Measurements from ENCODE around the gene HSPG2. TPM values are rescaled to one million over a fixed set of nuclear protein-coding genes. Genes with fewer than 3 reads are reported as not detected.
A peak's percentile ranks its signal among the peaks of the same experiment; 100 is the strongest.

The HSPG2 gene
- total and polyA plus RNA-seq, 9 of the 15 experiments (the other 6 are each of a cell fraction or from before 2014, with no cell fraction given): 0.14 to 160 (median 15.7) TPM

GRCh38 chr1:21904704-21905520 lies 32.2 kb downstream of the HSPG2 start (continued):
- TF ChIP-seq, protein P1, sequence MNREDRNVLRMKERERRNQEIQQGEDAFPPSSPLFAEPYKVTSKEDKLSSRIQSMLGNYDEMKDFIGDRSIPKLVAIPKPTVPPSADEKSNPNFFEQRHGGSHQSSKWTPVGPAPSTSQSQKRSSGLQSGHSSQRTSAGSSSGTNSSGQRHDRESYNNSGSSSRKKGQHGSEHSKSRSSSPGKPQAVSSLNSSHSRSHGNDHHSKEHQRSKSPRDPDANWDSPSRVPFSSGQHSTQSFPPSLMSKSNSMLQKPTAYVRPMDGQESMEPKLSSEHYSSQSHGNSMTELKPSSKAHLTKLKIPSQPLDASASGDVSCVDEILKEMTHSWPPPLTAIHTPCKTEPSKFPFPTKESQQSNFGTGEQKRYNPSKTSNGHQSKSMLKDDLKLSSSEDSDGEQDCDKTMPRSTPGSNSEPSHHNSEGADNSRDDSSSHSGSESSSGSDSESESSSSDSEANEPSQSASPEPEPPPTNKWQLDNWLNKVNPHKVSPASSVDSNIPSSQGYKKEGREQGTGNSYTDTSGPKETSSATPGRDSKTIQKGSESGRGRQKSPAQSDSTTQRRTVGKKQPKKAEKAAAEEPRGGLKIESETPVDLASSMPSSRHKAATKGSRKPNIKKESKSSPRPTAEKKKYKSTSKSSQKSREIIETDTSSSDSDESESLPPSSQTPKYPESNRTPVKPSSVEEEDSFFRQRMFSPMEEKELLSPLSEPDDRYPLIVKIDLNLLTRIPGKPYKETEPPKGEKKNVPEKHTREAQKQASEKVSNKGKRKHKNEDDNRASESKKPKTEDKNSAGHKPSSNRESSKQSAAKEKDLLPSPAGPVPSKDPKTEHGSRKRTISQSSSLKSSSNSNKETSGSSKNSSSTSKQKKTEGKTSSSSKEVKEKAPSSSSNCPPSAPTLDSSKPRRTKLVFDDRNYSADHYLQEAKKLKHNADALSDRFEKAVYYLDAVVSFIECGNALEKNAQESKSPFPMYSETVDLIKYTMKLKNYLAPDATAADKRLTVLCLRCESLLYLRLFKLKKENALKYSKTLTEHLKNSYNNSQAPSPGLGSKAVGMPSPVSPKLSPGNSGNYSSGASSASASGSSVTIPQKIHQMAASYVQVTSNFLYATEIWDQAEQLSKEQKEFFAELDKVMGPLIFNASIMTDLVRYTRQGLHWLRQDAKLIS (CRISPR knock-in tag; IDR thresholded peaks at IDR 0.05): peak; percentile 96
- TF ChIP-seq ASH1L (IDR thresholded peaks at IDR 0.05; ENCODE audit: borderline replicate concordance, low read depth, partially characterized antibody): peak; percentile 71
- TF ChIP-seq ATF1 (CRISPR knock-in tag; IDR thresholded peaks at IDR 0.05): no peak
- TF ChIP-seq ATF1 (tag; IDR thresholded peaks at IDR 0.05): peak; percentile 96
- TF ChIP-seq, protein P2, sequence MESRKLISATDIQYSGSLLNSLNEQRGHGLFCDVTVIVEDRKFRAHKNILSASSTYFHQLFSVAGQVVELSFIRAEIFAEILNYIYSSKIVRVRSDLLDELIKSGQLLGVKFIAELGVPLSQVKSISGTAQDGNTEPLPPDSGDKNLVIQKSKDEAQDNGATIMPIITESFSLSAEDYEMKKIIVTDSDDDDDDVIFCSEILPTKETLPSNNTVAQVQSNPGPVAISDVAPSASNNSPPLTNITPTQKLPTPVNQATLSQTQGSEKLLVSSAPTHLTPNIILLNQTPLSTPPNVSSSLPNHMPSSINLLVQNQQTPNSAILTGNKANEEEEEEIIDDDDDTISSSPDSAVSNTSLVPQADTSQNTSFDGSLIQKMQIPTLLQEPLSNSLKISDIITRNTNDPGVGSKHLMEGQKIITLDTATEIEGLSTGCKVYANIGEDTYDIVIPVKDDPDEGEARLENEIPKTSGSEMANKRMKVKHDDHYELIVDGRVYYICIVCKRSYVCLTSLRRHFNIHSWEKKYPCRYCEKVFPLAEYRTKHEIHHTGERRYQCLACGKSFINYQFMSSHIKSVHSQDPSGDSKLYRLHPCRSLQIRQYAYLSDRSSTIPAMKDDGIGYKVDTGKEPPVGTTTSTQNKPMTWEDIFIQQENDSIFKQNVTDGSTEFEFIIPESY (CRISPR knock-in tag; IDR thresholded peaks at IDR 0.05): peak; percentile 81
- TF ChIP-seq ZNF551 (CRISPR knock-in tag; IDR thresholded peaks at IDR 0.05): no peak
- peak; percentile 93 for TF ChIP-seq XRCC5 (IDR thresholded peaks at IDR 0.05; ENCODE audit: low read depth, low read length)
- TF ChIP-seq SMAD1 (IDR thresholded peaks at IDR 0.05; ENCODE audit: low read depth, low read length, partially characterized antibody): peak; percentile 97
